ENCODE results near the gene ERI3.

ERI3 gene

GRCh38 chr1:44262414-44262813 is 92.6 kb downstream of the ERI3 start:
- no peak for DNase-seq (ENCODE audit: low spot score)

GRCh38 chr1:44261962-44262361 is 93.1 kb downstream of the ERI3 start:
- DNase-seq (ENCODE audit: low spot score): no peak

- no peak for DNase-seq (ENCODE audit: low spot score)
Observed at GRCh38 chr1:44261171-44261817, 93.8 kb downstream of the ERI3 start.

GRCh38 chr1:44260792-44261170 is 94.3 kb downstream of the ERI3 start:
- no peak for DNase-seq (ENCODE audit: low spot score)

DNA sequence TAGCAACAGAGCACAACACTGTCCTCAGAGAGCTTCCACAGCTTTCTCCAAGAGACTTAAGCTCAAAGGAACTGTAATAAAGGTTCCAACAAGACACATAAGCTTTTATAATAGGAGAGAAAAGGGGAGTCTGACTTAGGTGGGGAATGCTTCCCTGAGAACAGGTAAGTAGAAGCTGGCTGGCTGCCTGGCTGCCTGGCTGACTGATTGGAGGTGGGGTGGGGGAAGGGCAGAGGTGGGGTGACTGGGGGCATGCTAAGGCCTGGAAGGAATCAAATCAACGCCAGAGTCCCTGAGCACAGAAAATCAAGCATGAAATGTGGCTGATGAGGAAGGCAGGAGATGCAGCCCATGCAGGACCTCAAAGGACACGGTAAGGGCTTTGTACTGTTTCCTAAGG is 96.0 kb downstream of the ERI3 start:
- no peak for DNase-seq (ENCODE audit: low spot score)

DNA sequence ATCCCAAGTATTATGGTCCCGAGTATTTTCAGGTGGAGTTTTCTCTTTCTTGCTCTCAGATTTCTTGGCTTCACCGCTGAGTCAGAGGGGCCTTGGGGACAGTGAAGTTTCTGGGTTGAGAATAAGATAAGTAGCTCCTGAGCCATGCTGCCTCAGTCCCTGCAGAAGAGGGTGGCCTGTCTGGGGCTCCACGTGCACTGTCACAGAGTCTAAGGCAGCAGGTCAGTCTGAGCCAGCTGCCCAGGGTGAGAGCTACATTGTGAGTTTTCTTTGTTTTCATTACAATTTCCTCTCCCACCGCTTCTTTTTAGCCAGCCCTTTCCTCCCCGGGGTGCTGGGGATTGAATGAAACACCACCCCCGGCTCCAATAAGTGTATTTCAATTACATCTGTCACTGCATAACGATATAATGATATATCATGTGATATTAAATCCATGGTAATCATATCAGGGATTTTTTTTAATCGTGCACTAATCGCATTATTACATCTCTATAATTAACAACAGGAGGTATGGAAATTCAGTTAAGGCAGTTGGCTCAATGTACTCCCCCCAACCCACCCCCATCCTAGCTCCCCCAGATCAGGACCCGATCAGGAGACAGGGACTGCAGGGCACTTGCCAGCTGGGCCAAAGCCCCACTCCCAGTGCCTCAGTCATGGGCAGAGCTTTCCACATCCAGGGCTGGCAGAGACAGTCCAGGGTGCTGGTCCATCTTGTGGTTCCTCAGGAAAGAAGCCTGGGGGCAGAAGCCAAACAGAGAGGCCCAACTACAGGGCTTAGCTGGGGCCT is 98.1 kb downstream of the ERI3 start:
- no peak for DNase-seq (ENCODE audit: low spot score)

DNA sequence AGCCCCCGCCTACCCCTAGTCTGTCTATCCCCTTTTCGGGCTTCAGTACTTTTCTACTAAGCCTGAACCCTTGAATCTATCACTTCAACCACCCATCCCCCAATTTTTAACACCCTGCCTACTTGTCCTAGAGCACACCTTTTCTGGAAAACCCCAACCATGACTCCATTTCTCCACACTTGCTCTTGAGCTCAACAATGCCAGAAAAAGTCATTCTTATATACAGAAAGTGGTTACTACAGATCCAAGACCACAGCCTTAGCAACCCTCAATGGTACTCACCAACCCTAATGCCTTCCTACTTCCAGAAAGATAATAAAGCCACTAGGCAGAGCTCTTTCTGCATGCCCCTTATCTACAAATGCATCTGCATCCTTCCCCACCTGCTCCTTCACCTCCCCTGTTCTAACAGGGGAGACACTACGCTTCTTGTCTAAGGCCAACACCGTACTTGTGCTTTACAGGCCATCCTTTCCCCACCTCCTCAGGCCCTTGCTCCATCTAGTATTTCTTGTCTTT is 100.6 kb downstream of the ERI3 start:
- DNase-seq (ENCODE audit: low spot score): no peak

DNA sequence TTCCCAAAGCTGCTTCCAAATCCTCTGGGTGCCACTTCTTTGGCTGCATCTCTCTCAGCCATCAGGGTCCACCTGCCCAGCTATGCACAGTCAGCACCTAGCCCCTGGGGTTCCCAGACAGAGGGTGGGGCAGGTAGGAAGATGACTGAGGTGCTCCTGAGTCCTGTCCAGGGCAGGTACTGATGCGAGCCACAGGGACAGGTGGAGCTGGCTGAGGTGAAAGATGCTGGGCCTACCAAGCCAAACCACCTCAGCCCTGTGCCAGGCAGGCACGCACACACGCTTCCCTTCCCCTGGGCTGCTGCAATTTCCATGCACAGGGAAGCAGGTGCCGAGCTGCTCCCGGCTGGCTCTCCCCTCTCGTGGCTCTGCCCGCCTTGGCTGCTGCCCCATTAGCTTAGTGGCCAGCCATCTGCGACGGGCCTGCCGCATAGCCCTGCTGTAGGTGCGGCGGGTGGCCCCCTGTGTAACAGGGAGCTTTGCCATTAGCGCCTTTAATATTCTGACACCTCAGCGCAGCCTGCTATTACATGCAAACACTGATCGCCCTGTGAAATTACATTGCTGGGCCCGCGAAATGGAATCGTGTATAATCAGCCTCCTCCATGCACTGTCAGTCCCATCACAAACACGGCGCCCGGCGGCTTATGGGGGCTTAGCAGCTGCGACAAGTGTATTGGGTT is 102.9 kb downstream of the ERI3 start:
- DNase-seq (ENCODE audit: low spot score): no peak

GRCh38 chr1:44251486-44251885 is 103.6 kb downstream of the ERI3 start:
- DNase-seq (ENCODE audit: low spot score): no peak

DNA sequence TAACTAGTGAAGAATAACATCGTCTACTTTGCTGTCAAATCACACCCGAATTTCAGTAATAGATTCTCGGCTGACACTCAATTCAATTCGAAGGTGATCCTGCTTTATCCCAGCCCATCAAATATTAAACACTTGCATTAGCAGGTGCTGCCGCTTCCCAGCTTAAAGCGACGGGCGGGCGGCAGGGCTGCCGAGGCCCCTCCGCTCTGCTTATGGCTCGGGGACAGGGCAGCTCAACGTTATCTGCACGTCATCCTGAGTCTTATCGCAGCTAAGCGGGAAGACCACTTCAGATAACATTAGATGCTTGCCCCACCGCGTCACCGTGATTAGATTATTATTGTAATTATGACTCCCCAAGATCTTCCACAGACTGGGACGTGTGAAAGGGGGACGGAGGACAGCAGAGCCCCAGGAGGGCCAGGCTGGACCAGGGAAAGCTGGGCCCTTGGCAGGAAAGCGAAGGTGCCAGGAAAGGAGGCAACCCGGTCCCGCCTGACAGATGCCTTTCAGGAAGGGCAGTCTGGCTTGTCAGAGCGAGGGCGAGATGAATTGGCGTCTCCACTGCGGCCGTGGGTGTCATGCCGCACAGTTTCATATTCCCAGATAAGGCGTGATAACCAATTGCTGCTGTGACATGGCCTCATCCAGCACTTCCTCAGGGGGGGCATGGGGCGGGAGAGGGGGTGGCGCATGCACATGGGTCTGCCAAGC is 104.8 kb downstream of the ERI3 start:
- DNase-seq (ENCODE audit: low spot score): no peak

DNA sequence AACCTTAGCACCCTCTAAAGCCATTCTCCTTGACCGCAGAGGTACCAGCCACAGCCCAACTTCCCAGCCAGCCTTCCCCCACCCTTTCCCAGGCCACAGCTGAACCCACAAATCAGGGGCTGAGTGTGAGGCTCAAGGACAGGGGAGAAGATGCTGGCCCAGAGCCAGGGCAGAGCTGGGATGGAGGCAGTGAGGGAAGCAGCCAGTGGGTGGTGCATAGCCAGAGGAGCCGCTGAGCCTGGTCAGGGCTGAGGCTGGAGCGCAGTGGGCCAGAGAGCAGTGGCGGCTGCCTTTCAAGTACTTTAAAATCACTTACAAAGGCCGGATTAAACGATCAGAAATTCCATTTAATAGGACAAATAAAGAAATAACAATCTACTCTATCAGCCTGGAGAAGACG is 105.5 kb downstream of the ERI3 start:
- DNase-seq (ENCODE audit: low spot score): no peak

- DNase-seq (ENCODE audit: low spot score): no peak
Observed at GRCh38 chr1:44246806-44247205, 108.3 kb downstream of the ERI3 start.

GRCh38 chr1:44244986-44245385 is 110.1 kb downstream of the ERI3 start:
- no peak for DNase-seq (ENCODE audit: low spot score)

- no peak for DNase-seq (ENCODE audit: low spot score)
Observed at GRCh38 chr1:44243782-44244495, 111.1 kb downstream of the ERI3 start.

GRCh38 chr1:44242746-44243145 is 112.3 kb downstream of the ERI3 start:
- no peak for DNase-seq (ENCODE audit: low spot score)

DNA sequence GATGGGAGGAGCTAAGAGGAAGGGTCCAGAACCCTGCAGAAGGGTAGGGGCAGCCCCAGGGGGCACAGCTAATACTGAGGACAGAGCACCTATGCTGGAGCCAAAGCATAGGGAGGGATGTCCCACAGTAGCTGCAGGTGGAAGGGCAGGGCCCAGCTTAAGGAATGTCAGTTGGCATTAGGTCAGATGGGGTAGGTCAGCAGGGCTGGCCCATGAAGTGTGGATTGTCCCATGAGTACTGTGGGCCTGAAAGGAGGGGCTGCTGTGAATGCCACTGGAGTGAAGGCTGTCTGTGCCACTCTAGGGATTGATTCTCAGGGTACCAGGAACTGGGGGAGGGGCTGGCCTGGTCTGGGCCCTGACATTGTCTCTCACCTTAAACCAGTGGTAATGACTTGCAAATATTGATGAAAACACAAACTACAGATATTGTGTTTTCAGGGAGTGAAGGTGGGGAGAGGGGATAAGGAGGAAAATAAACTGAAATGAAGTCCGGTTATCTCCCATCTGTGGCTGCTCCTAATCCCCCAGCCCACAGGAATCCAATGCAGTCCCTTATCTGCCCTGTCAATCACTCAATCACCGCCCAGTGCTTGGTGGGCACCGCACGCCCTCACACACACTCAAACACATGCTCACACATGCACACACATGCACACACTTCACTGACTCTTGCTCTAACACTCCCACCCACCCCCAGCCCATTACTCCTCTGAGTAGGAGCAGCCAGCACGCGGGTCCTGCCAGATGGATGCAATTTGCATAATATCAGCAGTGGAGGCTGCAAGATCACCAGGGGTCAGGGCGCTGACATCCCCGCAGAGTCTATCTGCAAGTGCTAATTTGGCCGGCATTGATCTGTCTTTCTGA is 114.0 kb downstream of the ERI3 start:
- DNase-seq (ENCODE audit: low spot score): no peak

- DNase-seq (ENCODE audit: low spot score): no peak
Observed at GRCh38 chr1:44239961-44240371, 115.1 kb downstream of the ERI3 start.

GRCh38 chr1:44239331-44239960 is 115.6 kb downstream of the ERI3 start:
- DNase-seq (ENCODE audit: low spot score): no peak

- no peak for DNase-seq (ENCODE audit: low spot score)
Observed at GRCh38 chr1:44238660-44239059, 116.4 kb downstream of the ERI3 start.
